PC-9 (cell line): ENCODE measurements around the gene SEC16A.

ENCODE experiments used
- EZH2 ChIP-seq: fragments of 200-600 bp; sonication (generic); IDR thresholded peaks from 2 replicates; pipeline ENCODE4 v1.8.0; 2017; ENCODE audit warnings: antibody characterized with exemption, low read depth
- TF ChIP-seq, protein P1 (sequence below): fragments of 200-600 bp; sonication (generic); conservative IDR thresholded peaks from 2 replicates; pipeline ENCODE4 v1.6.1; 2017; ENCODE audit warnings: mixed run types, antibody characterized with exemption, mild to moderate bottlenecking, moderate library complexity

DNA sequence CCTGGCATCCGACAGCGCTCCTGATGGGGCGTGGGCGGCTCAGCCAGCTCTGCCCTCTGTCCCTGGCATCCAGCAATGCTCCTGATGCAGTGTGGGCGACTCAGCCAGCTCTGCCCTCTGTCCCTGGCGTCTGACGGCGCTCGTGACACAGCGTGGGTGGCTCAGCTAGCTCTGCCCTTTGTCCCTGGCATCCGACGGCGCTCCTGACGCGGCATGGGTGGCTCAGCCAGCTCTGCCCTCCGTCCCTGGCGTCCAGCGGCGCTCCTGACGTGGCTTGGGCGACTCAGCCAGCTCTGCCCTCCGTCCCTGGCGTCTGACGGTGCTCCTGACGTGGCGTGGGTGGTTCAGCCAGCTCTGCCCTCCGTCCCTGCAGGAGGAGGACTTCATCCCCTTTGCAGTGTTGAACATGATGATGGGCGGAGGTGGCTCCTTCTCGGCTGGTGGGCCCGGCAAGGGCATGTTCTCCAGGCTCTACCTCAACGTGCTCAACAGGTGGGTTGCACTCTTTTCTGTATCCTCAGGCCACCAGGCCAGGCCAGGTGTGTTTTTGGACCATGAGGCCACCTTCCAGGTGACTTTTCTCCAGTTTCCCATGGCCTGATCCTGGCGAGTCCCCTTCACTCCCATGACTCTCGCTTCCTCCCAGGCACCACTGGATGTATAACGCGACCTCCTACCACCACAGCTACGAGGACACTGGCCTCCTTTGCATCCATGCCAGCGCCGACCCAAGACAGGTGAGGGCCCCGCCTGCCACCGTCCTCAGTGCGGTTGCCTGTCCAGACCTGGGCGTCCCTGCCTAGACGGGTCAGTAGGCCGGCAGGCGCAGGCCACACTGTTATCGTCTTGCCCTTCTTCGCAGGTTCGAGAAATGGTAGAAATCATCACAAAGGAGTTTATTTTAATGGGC is 64.4 kb downstream of the SEC16A start:
- TF ChIP-seq, protein P1, sequence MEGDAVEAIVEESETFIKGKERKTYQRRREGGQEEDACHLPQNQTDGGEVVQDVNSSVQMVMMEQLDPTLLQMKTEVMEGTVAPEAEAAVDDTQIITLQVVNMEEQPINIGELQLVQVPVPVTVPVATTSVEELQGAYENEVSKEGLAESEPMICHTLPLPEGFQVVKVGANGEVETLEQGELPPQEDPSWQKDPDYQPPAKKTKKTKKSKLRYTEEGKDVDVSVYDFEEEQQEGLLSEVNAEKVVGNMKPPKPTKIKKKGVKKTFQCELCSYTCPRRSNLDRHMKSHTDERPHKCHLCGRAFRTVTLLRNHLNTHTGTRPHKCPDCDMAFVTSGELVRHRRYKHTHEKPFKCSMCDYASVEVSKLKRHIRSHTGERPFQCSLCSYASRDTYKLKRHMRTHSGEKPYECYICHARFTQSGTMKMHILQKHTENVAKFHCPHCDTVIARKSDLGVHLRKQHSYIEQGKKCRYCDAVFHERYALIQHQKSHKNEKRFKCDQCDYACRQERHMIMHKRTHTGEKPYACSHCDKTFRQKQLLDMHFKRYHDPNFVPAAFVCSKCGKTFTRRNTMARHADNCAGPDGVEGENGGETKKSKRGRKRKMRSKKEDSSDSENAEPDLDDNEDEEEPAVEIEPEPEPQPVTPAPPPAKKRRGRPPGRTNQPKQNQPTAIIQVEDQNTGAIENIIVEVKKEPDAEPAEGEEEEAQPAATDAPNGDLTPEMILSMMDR, result no peak
- TF ChIP-seq EZH2, result no peak
